K562 (cell line): ENCODE data around the gene LRRC14B. TPM values are rescaled to one million over a fixed set of nuclear protein-coding genes. Genes with fewer than 3 reads are reported as not detected.

Source experiments
- ATAC-seq: fragments of 200-7000 bp; cut with Tn5 transposase; 3 replicates; pipeline ENCODE4 v1.9.1; 2020; ENCODE audit warnings: moderate library complexity
- BruUV-seq: library from RNA; stranded (reverse); fragments of 400-500 nt; replicated peaks from 2 replicates; lab custom pipeline; 2021; lab: Mats Ljungman, UMichigan
- CTCF ChIA-PET: fragments of 300-600 bp; formaldehyde crosslinking; extraction: SDS; loops from one replicate; lab custom pipeline; 2021; ENCODE audit warnings: low intra/inter-chr PET ratio; lab: Yijun Ruan, JAX
- POLR2A ChIA-PET: fragments of 300-600, 350-650 bp; sonication (Branson Sonifier 250); formaldehyde crosslinking; extraction: SDS; loops from one replicate; lab custom pipeline; 2021; ENCODE audit warnings: antibody characterized with exemption, inconsistent platforms; lab: Yijun Ruan, JAX
- DNase-seq, 4 experiments: peaks; one replicate each; pipeline versions ENCODE4 v3.0.0 to v3.0.0-alpha.2; 2011 to 2018; ENCODE audit warnings: low spot score in 3 of 4, mixed read lengths in 3 of 4; ENCODE audit errors: extremely low read depth in 1 of 4
- FAIRE-seq: peaks from 2 replicates; lab custom pipeline; 2011; peaks lifted over from hg19 to GRCh38; lab: Jason Lieb, UNC
- H2AFZ ChIP-seq: 2 replicates; pipeline ENCODE4 v1.6.0; 2011; ENCODE audit warnings: low read depth, low read length, control low read depth, inconsistent platforms
- H3K27ac ChIP-seq: fragments of 200-600 bp; 3 replicates; pipeline ENCODE4 v1.8.0; 2011; ENCODE audit warnings: low read depth, mild to moderate bottlenecking, control low read depth, inconsistent platforms, low read length, moderate library complexity, mixed read lengths; ENCODE audit errors: extremely low read depth
- H3K27me3 ChIP-seq, 2 experiments: fragments of 300-600 bp in 1 of 2; 2 replicates in 1 of 2; 3 replicates in 1 of 2; pipeline versions ENCODE4 v1.6.0 to v1.8.0; 2011; ENCODE audit warnings: inconsistent platforms in 2 of 2, low read length in 2 of 2, mild to moderate bottlenecking in 1 of 2, mixed read lengths in 1 of 2, moderate library complexity in 1 of 2; ENCODE audit not compliant: control insufficient read depth in 2 of 2, insufficient read depth in 2 of 2
- H3K36me3 ChIP-seq: fragments of 300-600 bp; 3 replicates; pipeline ENCODE4 v1.8.0; 2011; ENCODE audit warnings: mild to moderate bottlenecking, low read length, inconsistent platforms; ENCODE audit not compliant: control insufficient read depth, insufficient read depth
- H3K4me1 ChIP-seq, 2 experiments: fragments of 200-600 bp in 1 of 2; replicated peaks in 1 of 2; 2 replicates in 1 of 2; 3 replicates in 1 of 2; pipeline versions ENCODE4 v1.5.1 to v1.8.0; 2011; ENCODE audit warnings: inconsistent platforms in 2 of 2, low read length in 2 of 2, mild to moderate bottlenecking in 1 of 2, mixed read lengths in 1 of 2, moderate library complexity in 1 of 2; ENCODE audit not compliant: control insufficient read depth in 2 of 2, insufficient read depth in 2 of 2
- H3K4me2 ChIP-seq: 2 replicates; pipeline ENCODE4 v1.6.1; 2011; ENCODE audit warnings: low read length, control low read depth, inconsistent platforms, mixed read lengths; ENCODE audit not compliant: insufficient read depth
- H3K4me3 ChIP-seq: fragments of 200-600 bp; sonication (generic), shearing (Covaris generic); 2 replicates; pipeline ENCODE4 v1.5.1; 2016; ENCODE audit warnings: control low read depth, inconsistent platforms
- H3K79me2 ChIP-seq: fragments of 200-600 bp; 3 replicates; pipeline ENCODE4 v1.8.0; 2011; ENCODE audit warnings: low read length, inconsistent platforms; ENCODE audit not compliant: control insufficient read depth, insufficient read depth
- H3K9ac ChIP-seq, 2 experiments: 2 replicates each; pipeline versions ENCODE4 v1.6.0 to v1.6.1; 2011; ENCODE audit warnings: low read depth in 2 of 2, low read length in 2 of 2, control low read depth in 1 of 2, inconsistent platforms in 1 of 2, mild to moderate bottlenecking in 1 of 2, mixed read lengths in 1 of 2; ENCODE audit not compliant: insufficient read depth in 1 of 2
- H3K9me1 ChIP-seq: one replicate; pipeline ENCODE4 v1.6.0; 2011; ENCODE audit warnings: inconsistent platforms, mild to moderate bottlenecking, low read length, moderate library complexity; ENCODE audit not compliant: control insufficient read depth, insufficient read depth
- H3K9me3 ChIP-seq: replicated peaks from 2 replicates; pipeline ENCODE4 v1.5.1; 2011; ENCODE audit warnings: low read depth, low read length, inconsistent platforms; ENCODE audit not compliant: control insufficient read depth, insufficient read depth
- H4K20me1 ChIP-seq: replicated peaks from 2 replicates; pipeline ENCODE4 v1.6.1; 2011; ENCODE audit warnings: low read length, inconsistent platforms, mixed read lengths; ENCODE audit not compliant: control insufficient read depth, insufficient read depth
- BRD9 ChIP-seq: fragments of 450-650 bp; IDR thresholded peaks from 2 replicates; pipeline ENCODE4 v1.6.1; 2018; ENCODE audit warnings: low read depth; ENCODE audit not compliant: partially characterized antibody
- HLTF ChIP-seq: fragments of 450-650 bp; IDR thresholded peaks from 2 replicates; pipeline ENCODE4 v1.6.1; 2016
- ILF3 ChIP-seq: fragments of 450-650 bp; IDR thresholded peaks from 2 replicates; pipeline ENCODE4 v1.6.1; 2018; ENCODE audit warnings: antibody characterized with exemption, mild to moderate bottlenecking, moderate library complexity, borderline replicate concordance
- XRCC4 ChIP-seq: IDR thresholded peaks from one replicate; pipeline ENCODE4 v1.6.1; 2011; ENCODE audit not compliant: insufficient read depth, insufficient read length; ENCODE audit errors: extremely low read depth
- ZFP36 ChIP-seq: fragments of 150-350 bp; IDR thresholded peaks from 2 replicates; pipeline ENCODE4 v1.6.1; 2018; ENCODE audit warnings: low read length, low read depth; ENCODE audit not compliant: partially characterized antibody
- ZHX1 ChIP-seq: fragments of 150-350 bp; conservative IDR thresholded peaks from 2 replicates; pipeline ENCODE4 v1.6.1; 2014; ENCODE audit warnings: low read length
- ZNF280A ChIP-seq: fragments of 450-650 bp; IDR thresholded peaks from 2 replicates; pipeline ENCODE4 v1.6.1; 2018; ENCODE audit warnings: mild to moderate bottlenecking, low read depth; ENCODE audit not compliant: partially characterized antibody
- ZNF695 ChIP-seq: fragments of 450-650 bp; formaldehyde crosslinking; IDR thresholded peaks from 2 replicates; pipeline ENCODE4 v1.4.0; 2020; ENCODE audit warnings: mild to moderate bottlenecking, moderate library complexity
- WGBS: fragments of 100-300 bp; shearing (Covaris generic); methylation state at CpG from one replicate; pipeline ENCODE4 v1.1.6; 2016; ENCODE audit warnings: low coverage, mixed read lengths; ENCODE audit not compliant: insufficient coverage; ENCODE audit errors: missing lambda C conversion rate; 5-methylcytosine and 5-hydroxymethylcytosine counted together
- in situ Hi-C: fragments of 300-500 bp; cut with MboI; formaldehyde crosslinking; loops from 4 replicates; pipeline ENCODE4 v1.15.0; 2018; ENCODE audit warnings: inconsistent platforms, mixed read lengths
- intact Hi-C: fragments of 100-400 bp; cut with micrococcal nuclease; formaldehyde crosslinking; loops from 2 replicates; pipeline ENCODE4 v1.14.2; 2022
- polyA plus RNA-seq, 8 experiments: library from polyadenylated mRNA; depleted of rRNA in 4 of 8; stranded (reverse) in 5 of 8; unstranded in 3 of 8; fragments of >200 nt; fragmentation: Nextera tagmentation in 2 of 8; fragmentation: Illumina TruSeq in 1 of 8; extraction: Ambion mirVana in 2 of 8; extraction: Trizol in 1 of 8; gene quantifications; 2 replicates each; pipeline versions ENCODE4 v1.2.1 to v1.2.3, GENCODE V29; 2011 to 2014; ENCODE audit warnings: inconsistent platforms in 1 of 8, missing spikeins in 1 of 8
- total RNA-seq, 7 experiments: library from RNA; depleted of rRNA in 6 of 7; stranded (reverse); fragments of >200 nt in 6 of 7; fragmentation: Illumina TruSeq in 2 of 7; extraction: Trizol in 2 of 7; gene quantifications; 2 replicates each; pipeline versions ENCODE4 v1.2.1 to v1.2.3, GENCODE V29; 2011 to 2021; ENCODE audit warnings: low replicate concordance in 1 of 7
- TF ChIP-seq, protein P1 (sequence below): fragments of 450-650 bp; IDR thresholded peaks from 2 replicates; pipeline ENCODE4 v1.6.1; 2017; ENCODE audit warnings: antibody characterized with exemption, mild to moderate bottlenecking

The LRRC14B gene
- total and polyA plus RNA-seq, 9 of the 15 experiments (the other 6 are each of a cell fraction or from before 2014, with no cell fraction given) = not detected

GRCh38 chr5:204966-205670, 13.8 kb downstream of the LRRC14B start (continued):
- no peak for TF ChIP-seq XRCC4
- TF ChIP-seq ZNF695 (CRISPR knock-in tag) = no peak
- no peak for TF ChIP-seq ILF3
- no peak for TF ChIP-seq ZFP36
- TF ChIP-seq BRD9 = no peak
- TF ChIP-seq ZNF280A = no peak

DNA sequence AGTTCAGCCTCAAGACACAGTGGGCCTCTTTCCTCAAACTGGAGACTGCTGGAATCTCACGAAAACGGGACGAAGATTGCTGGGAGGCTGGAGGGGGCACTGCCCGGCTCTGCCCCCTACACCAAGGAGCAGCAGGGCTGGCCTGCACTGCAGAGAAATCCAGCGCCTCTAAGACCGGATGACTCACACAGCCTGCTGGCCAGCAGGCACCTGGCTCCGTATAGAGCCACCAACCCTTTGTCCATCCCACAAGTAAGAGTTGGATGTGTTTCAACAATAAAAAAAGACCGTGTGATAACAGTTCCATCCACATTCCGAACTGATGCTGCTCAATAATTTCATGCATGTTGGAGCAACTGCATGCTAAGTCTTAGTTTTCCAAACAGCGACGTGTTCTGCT, 15.1 kb downstream of the LRRC14B start:
- CTCF ChIA-PET = no interaction called here
- TF ChIP-seq, protein P1, sequence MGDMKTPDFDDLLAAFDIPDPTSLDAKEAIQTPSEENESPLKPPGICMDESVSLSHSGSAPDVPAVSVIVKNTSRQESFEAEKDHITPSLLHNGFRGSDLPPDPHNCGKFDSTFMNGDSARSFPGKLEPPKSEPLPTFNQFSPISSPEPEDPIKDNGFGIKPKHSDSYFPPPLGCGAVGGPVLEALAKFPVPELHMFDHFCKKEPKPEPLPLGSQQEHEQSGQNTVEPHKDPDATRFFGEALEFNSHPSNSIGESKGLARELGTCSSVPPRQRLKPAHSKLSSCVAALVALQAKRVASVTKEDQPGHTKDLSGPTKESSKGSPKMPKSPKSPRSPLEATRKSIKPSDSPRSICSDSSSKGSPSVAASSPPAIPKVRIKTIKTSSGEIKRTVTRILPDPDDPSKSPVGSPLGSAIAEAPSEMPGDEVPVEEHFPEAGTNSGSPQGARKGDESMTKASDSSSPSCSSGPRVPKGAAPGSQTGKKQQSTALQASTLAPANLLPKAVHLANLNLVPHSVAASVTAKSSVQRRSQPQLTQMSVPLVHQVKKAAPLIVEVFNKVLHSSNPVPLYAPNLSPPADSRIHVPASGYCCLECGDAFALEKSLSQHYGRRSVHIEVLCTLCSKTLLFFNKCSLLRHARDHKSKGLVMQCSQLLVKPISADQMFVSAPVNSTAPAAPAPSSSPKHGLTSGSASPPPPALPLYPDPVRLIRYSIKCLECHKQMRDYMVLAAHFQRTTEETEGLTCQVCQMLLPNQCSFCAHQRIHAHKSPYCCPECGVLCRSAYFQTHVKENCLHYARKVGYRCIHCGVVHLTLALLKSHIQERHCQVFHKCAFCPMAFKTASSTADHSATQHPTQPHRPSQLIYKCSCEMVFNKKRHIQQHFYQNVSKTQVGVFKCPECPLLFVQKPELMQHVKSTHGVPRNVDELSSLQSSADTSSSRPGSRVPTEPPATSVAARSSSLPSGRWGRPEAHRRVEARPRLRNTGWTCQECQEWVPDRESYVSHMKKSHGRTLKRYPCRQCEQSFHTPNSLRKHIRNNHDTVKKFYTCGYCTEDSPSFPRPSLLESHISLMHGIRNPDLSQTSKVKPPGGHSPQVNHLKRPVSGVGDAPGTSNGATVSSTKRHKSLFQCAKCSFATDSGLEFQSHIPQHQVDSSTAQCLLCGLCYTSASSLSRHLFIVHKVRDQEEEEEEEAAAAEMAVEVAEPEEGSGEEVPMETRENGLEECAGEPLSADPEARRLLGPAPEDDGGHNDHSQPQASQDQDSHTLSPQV = no peak
- TF ChIP-seq ZHX1 = no peak
- TF ChIP-seq ZNF695 (CRISPR knock-in tag) = no peak
- no peak for TF ChIP-seq HLTF

More for the DNA sequence above, 15.1 kb downstream of the LRRC14B start:
- intact Hi-C loops (no loop called here), in situ Hi-C loops (no loop called here)
- Histone ChIP-seq H3K27me3 (no peaks in the 10 kb centered on the region), H3K36me3 (peaks cover 28% of the 10 kb centered on the region), H3K9me1 (no peaks in the 10 kb centered on the region), H2AFZ (no peak overlapping the region), H3K27ac (0 out of 3 replicates have a peak overlapping the region, but pooled peaks have one; percentile 51), H3K9ac (0 out of 4 replicates have a peak overlapping the region, but pooled peaks of 1 of the 2 experiments have one; percentile 32), H3K4me2 (peak overlapping the region; percentile 60; the same call in 1 of the 2 replicates), H3K4me1 (peaks cover 24 to 27% of the 10 kb centered on the region in 2 experiments), H4K20me1 (peaks cover 31% of the 10 kb centered on the region), H3K79me2 (peaks cover 38% of the 10 kb centered on the region), H3K4me3 (no peak overlapping the region), H3K9me3 (no peaks in the 10 kb centered on the region)
- FAIRE-seq (peak; percentile 44), ATAC-seq (peak; percentile 33; the same call in 1 of the 3 replicates), DNase-seq (peak in 2 of 4 experiments; percentile 25 to 28)
- POLR2A ChIA-PET = interaction anchor here (1.0 to 1.3 kb wide), 2 partner anchors 8 to 12 kb away, joined by 3 read pairs; no protein-coding TSS in a partner anchor
- no TSS peak for BruUV-seq
- 74% methylated on average over 11 of the region's 11 CpGs for WGBS
